ENCODE measurements around the gene CDH4. TPM values are rescaled to one million over a fixed set of nuclear protein-coding genes. Genes with fewer than 3 reads are reported as not detected.

Gene CDH4
- total and polyA plus RNA-seq, 2 of the 13 experiments (the other 11 are each of a cell fraction or from before 2014, with no cell fraction given) = not detected

- 4% methylated on average over 5 of the region's 6 CpGs for WGBS (ENCODE audit: low lambda C conversion rate)
- Histone ChIP-seq H4K20me1 (ENCODE audit: insufficient read depth, low read length) (no peaks in the 10 kb centered on the region; the same call in 1 of the 2 replicates), H3K4me1 (ENCODE audit: insufficient read depth, low read length) (no peaks in the 10 kb centered on the region), H3K27ac (ENCODE audit: extremely low read length, insufficient read depth, low read length) (no peak overlapping the region), H3K4me2 (ENCODE audit: low read depth, low read length) (no peak overlapping the region), H3K27me3 (ENCODE audit: control insufficient read depth in 1 of 2, insufficient read depth in 2 of 2, low read length in 2 of 2) (peaks cover 26 to 91% of the 10 kb centered on the region in 2 experiments; a peak in 4 of 5 replicates), H3K36me3 (replicated peaks in 1 of 2; ENCODE audit: control insufficient read depth in 1 of 2, insufficient read depth in 2 of 2, low read length in 2 of 2) (no peaks in the 10 kb centered on the region), H2AFZ (ENCODE audit: low read length) (no peak overlapping the region), H3K4me3 (replicated peaks in 1 of 3; ENCODE audit: insufficient read depth in 1 of 3, low read depth in 2 of 3, low read length in 3 of 3) (no peak overlapping the region), H3K9ac (ENCODE audit: insufficient read depth, low read depth, low read length) (no peak overlapping the region), H3K9me3 (ENCODE audit: low read length) (no peaks in the 10 kb centered on the region), H3K79me2 (ENCODE audit: insufficient read depth, low read length) (no peaks in the 10 kb centered on the region)
- TF ChIP-seq ZBTB20 (CRISPR knock-in tag; IDR thresholded peaks at IDR 0.05; ENCODE audit: borderline replicate concordance, low read depth) = no peak
- TF ChIP-seq NFKBIZ (CRISPR knock-in tag; IDR thresholded peaks at IDR 0.05) = no peak
- no peak for TF ChIP-seq ZNF333 (CRISPR knock-in tag; IDR thresholded peaks at IDR 0.05; ENCODE audit: borderline replicate concordance)
- no peak for TF ChIP-seq ZNF501 (CRISPR knock-in tag; IDR thresholded peaks at IDR 0.05)
- TF ChIP-seq FUBP1 (CRISPR knock-in tag; IDR thresholded peaks at IDR 0.05; ENCODE audit: borderline replicate concordance) = no peak
- no peak for TF ChIP-seq TBP (CRISPR knock-in tag; IDR thresholded peaks at IDR 0.05)
- no peak for TF ChIP-seq ZNF274 (CRISPR knock-in tag; IDR thresholded peaks at IDR 0.05)
- in situ Hi-C loops (cut with HindIII; ENCODE audit: extremely low pct_ligation_motif_present, low pct_unique_long_range_greater_than_20kb) (no loop called here), intact Hi-C loops (cut with micrococcal nuclease; ENCODE audit: unreplicated experiment) (no loop called here)
- ATAC-seq = no peak
- ChIA-PET POLR2A (no interaction called here), CTCF (ENCODE audit: low intra/inter-chr PET ratio, low total read pairs) (no interaction called here)
- BruUV-seq (replicated peaks) = no TSS peak
- FAIRE-seq = no peak
- DNase-seq (ENCODE audit: low spot score) = no peak
Observed at GRCh38 chr20:61683721-61684120, 431.7 kb downstream of the CDH4 start.

- no peaks in the 10 kb centered on the region; the same call in 1 of the 2 replicates for H4K20me1 ChIP-seq (ENCODE audit: insufficient read depth, low read length)
- no peak for DNase-seq (ENCODE audit: low spot score)
- H3K9ac ChIP-seq (ENCODE audit: insufficient read depth, low read depth, low read length) = no peak overlapping the region
- no peaks in the 10 kb centered on the region for H3K9me3 ChIP-seq (ENCODE audit: low read length)
- no peaks in the 10 kb centered on the region for H3K36me3 ChIP-seq (replicated peaks in 1 of 2; ENCODE audit: control insufficient read depth in 1 of 2, insufficient read depth in 2 of 2, low read length in 2 of 2)
- H3K27me3 ChIP-seq (ENCODE audit: control insufficient read depth in 1 of 2, insufficient read depth in 2 of 2, low read length in 2 of 2) = peaks cover 26 to 90% of the 10 kb centered on the region in 2 experiments; a peak in 4 of 5 replicates
- H3K4me2 ChIP-seq (ENCODE audit: low read depth, low read length) = no peak overlapping the region
- no peak for FAIRE-seq
- intact Hi-C loops (cut with micrococcal nuclease; ENCODE audit: unreplicated experiment) = no loop called here
- POLR2A ChIA-PET = no interaction called here
- no peaks in the 10 kb centered on the region for H3K79me2 ChIP-seq (ENCODE audit: insufficient read depth, low read length)
- no peak for ATAC-seq
- in situ Hi-C loops (cut with HindIII; ENCODE audit: extremely low pct_ligation_motif_present, low pct_unique_long_range_greater_than_20kb) = no loop called here
- CTCF ChIA-PET (ENCODE audit: low intra/inter-chr PET ratio, low total read pairs) = no interaction called here
- 13% methylated on average over 13 of the region's 13 CpGs for WGBS (ENCODE audit: low lambda C conversion rate)
- H3K4me1 ChIP-seq (ENCODE audit: insufficient read depth, low read length) = no peaks in the 10 kb centered on the region
- H3K4me3 ChIP-seq (replicated peaks in 1 of 3; ENCODE audit: insufficient read depth in 1 of 3, low read depth in 2 of 3, low read length in 3 of 3) = no peak overlapping the region
- no peak overlapping the region for H3K27ac ChIP-seq (ENCODE audit: extremely low read length, insufficient read depth, low read length)
- H2AFZ ChIP-seq (ENCODE audit: low read length) = no peak overlapping the region
- BruUV-seq (replicated peaks) = no TSS peak
- TF ChIP-seq CREB1 (IDR thresholded peaks at IDR 0.05) = no peak
- TF ChIP-seq CREB1 (CRISPR knock-in tag; IDR thresholded peaks at IDR 0.05) = no peak
- TF ChIP-seq ATM (IDR thresholded peaks at IDR 0.05; ENCODE audit: borderline replicate concordance) = no peak
- TF ChIP-seq ZNF451 (CRISPR knock-in tag; IDR thresholded peaks at IDR 0.05) = no peak
- TF ChIP-seq HNRNPUL1 (IDR thresholded peaks at IDR 0.05; ENCODE audit: low read depth, low read length) = no peak
- TF ChIP-seq FOSL2 (CRISPR knock-in tag; IDR thresholded peaks at IDR 0.05) = no peak
- TF ChIP-seq ZNF577 (CRISPR knock-in tag; IDR thresholded peaks at IDR 0.05; ENCODE audit: borderline replicate concordance, low read depth) = no peak
- no peak for TF ChIP-seq ZNF749 (CRISPR knock-in tag; IDR thresholded peaks at IDR 0.05; ENCODE audit: borderline replicate concordance)
- no peak for TF ChIP-seq SP4 (CRISPR knock-in tag; IDR thresholded peaks at IDR 0.05)
- TF ChIP-seq CREBL2 (CRISPR knock-in tag; IDR thresholded peaks at IDR 0.05; ENCODE audit: borderline replicate concordance) = no peak
- TF ChIP-seq RAD21 (CRISPR knock-in tag; IDR thresholded peaks at IDR 0.05) = no peak
- TF ChIP-seq ZNF234 (CRISPR knock-in tag; conservative IDR thresholded peaks at IDR 0.05) = no peak
Observed at GRCh38 chr20:61684136-61684535, 432.1 kb downstream of the CDH4 start.

All from HepG2 (cell line).